Measurements from ENCODE around the gene DPY19L3.
"Not testable (repeated sequence)": the region's sequence is repeated elsewhere in the genome, so short reads cannot be mapped to it uniquely, and the experiment has no call there.

Gene DPY19L3

GRCh38 chr19:32450217-32450616, 44.6 kb downstream of the DPY19L3 start:
- ATAC-seq: no peak

- ATAC-seq: no peak
Observed at GRCh38 chr19:32453736-32454135, 48.2 kb downstream of the DPY19L3 start.

- no peak for ATAC-seq
Observed at GRCh38 chr19:32456406-32456805, 50.8 kb downstream of the DPY19L3 start.

GRCh38 chr19:32457571-32458158, 52.1 kb downstream of the DPY19L3 start:
- no peak for ATAC-seq

GRCh38 chr19:32458500-32459123, 53.0 kb downstream of the DPY19L3 start:
- peak; percentile 69 to 73 for ATAC-seq

GRCh38 chr19:32459204-32459865, 53.8 kb downstream of the DPY19L3 start:
- ATAC-seq: no peak

- no peak for ATAC-seq
Observed at GRCh38 chr19:32460476-32460875, 54.9 kb downstream of the DPY19L3 start.

GRCh38 chr19:32464279-32464678, 58.7 kb downstream of the DPY19L3 start:
- ATAC-seq: no peak

- peak in 1 of 2 donors; percentile 25 for ATAC-seq
Observed at GRCh38 chr19:32465176-32465575, 59.6 kb downstream of the DPY19L3 start.

- ATAC-seq: no peak
Observed at GRCh38 chr19:32469795-32470194, 64.2 kb downstream of the DPY19L3 start.

- no peak for ATAC-seq
Observed at GRCh38 chr19:32471095-32471494, 65.5 kb downstream of the DPY19L3 start.

GRCh38 chr19:32471811-32472210, 66.2 kb downstream of the DPY19L3 start:
- ATAC-seq: no peak

- no peak for ATAC-seq
Observed at GRCh38 chr19:32475141-32476031, 69.8 kb downstream of the DPY19L3 start.

- ATAC-seq: no peak
Observed at GRCh38 chr19:32476032-32476350, 70.4 kb downstream of the DPY19L3 start.

GRCh38 chr19:32480321-32480720, 74.8 kb downstream of the DPY19L3 start:
- ATAC-seq: no peak

- no peak for ATAC-seq
Observed at GRCh38 chr19:32483574-32483973, 78.0 kb downstream of the DPY19L3 start.

GRCh38 chr19:32489971-32490370, 84.4 kb downstream of the DPY19L3 start:
- ATAC-seq: no peak

- ATAC-seq: no peak
Observed at GRCh38 chr19:32497391-32497790, 91.8 kb downstream of the DPY19L3 start.

GRCh38 chr19:32498648-32499200, 93.2 kb downstream of the DPY19L3 start:
- ATAC-seq: peak in 1 of 2 donors; percentile 38

GRCh38 chr19:32512498-32512897, 106.9 kb downstream of the DPY19L3 start:
- ATAC-seq: not testable (repeated sequence)

GRCh38 chr19:32519023-32519422, 113.5 kb downstream of the DPY19L3 start:
- no peak for ATAC-seq

GRCh38 chr19:32522967-32523366, 117.4 kb downstream of the DPY19L3 start:
- ATAC-seq: no peak

- ATAC-seq: no peak
Observed at GRCh38 chr19:32526895-32527294, 121.3 kb downstream of the DPY19L3 start.
